ENCODE measurements around the gene RBBP6.
"Not testable (repeated sequence)": the region's sequence is repeated elsewhere in the genome, so short reads cannot be mapped to it uniquely, and the experiment has no call there.

Gene RBBP6

DNA sequence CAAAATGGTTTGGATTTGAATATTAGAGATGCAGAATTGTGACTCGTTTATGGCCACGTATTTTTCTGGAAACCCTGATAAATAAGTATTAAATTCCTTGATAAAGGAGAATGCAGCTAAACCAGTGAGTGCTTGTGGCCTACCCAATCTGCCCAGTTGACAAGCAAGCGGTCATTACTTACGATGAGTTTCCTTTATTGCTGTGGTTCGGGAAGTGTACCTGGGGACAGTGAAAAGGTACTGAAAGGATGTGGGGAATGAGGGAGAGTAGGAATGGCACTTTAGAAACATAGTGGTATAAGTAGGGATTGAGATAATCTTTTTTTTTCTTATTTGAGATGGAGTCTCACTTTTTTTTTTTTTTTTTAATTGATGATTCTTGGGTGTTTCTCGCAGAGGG, 33.8 kb downstream of the RBBP6 start:
- DNase-seq: no peak

DNA sequence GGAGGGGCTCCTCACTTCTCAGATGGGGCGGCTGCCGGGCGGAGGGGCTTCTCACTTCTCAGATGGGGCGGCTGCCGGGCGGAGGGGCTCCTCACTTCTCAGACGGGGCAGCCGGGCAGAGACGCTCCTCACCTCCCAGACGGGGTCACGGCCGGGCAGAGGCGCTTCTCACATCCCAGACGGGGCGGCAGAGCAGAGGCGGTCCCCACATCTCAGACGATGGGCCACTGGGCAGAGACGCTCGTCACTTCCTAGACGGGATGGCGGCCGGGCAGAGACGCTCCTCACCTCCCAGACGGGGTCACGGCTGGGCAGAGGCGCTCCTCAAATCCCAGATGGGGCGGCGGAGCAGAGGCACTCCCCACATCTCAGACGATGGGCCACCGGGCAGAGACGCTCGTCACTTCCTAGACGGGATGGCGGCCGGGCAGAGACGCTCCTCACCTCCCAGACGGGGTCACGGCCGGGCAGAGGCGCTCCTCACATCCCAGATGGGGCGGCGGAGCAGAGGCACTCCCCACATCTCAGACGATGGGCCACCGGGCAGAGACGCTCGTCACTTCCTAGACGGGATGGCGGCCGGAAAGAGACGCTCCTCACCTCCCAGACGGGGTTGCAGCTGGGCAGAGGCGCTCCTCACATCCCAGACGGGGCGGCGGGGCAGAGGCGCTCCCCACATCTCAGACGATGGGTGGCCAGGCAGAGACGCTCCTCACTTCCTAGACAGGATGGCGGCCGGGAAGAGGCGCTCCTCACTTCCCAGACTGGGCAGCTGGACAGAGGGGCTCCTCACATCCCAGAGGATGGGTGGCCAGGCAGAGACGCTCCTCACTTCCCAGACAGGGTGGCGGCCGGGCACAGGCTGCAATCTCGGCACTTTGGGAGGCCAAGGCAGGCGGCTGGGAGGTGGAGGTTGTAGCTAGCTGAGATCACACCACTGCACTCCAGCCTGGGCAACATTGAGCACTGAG, 35.4 kb downstream of the RBBP6 start:
- not testable (repeated sequence) for DNase-seq

DNA sequence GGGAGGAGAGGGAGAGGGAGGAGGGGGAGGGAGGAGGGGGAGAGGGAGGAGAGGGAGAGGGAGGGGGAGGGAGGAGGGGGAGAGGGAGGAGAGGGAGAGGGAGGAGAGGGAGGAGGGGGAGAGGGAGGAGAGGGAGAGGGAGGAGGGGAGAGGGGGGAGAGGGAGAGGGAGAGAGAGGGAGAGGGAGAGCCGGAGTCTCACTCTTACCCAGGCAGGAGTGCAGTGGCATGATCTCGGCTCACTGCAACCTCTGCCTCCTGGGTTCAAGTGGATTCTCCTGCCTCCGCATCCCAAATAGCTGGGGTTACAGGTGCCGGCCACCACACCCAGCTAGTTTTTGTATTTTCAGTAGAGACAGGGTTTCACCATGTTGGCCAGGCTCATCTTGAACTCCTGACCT, 36.4 kb downstream of the RBBP6 start:
- not testable (repeated sequence) for DNase-seq

DNA sequence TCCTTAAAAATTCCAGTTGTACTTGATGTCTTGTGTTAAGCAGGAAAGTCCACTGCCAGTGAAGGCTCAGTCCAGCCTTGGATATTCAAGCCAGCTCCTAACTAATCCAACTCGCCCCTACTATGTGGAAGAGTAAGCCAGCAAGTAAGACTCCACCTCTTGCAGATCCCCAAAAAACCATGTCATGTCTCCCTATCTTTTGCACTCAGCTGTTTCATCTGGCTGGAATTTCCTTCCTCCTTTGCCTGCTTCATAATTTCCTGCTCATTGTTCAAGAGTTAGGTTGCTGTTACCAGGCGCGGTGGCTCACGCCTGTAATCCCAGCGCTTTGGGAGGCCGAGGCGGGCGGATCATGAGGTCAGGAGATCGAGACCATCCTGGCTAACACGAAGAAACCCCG, 37.8 kb downstream of the RBBP6 start:
- DNase-seq: no peak

DNA sequence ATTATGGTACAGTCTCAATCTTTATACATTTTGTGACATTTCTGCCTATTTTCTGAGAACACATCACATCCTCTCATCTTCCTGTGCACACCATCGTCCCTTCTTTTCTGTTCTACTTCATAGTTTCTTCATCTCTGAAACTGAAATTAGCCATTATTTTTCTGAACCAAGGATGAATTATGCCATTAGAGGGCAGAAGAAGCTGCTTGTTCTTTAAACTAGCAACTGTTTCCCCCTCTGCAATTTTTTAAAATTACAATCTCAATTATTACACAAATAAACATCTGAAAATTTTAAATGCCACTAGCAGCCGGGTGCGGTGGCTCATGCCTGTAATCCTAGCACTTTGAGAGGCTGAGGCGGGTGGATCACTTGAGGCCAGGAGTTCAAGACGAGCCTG, 41.3 kb downstream of the RBBP6 start:
- DNase-seq: no peak

DNA sequence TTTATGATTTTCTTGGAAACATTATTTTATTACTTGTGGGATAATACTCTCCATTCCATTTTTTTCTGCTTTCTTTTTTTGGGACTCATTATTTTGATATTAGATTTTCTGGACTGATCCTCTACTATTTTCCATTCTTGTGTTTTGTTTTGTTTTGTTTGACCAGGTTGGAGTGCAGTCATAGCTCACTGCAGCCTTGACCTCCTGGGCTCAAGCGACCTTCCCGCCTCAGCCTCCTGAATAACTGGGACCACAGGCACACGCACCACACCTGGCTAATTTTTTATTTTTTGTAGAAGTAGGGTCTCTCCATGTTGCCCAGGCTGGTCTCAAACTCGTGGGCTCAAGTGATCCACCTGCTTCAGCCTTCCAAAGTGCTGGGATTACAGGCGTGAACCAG, 44.1 kb downstream of the RBBP6 start:
- DNase-seq: no peak

DNA sequence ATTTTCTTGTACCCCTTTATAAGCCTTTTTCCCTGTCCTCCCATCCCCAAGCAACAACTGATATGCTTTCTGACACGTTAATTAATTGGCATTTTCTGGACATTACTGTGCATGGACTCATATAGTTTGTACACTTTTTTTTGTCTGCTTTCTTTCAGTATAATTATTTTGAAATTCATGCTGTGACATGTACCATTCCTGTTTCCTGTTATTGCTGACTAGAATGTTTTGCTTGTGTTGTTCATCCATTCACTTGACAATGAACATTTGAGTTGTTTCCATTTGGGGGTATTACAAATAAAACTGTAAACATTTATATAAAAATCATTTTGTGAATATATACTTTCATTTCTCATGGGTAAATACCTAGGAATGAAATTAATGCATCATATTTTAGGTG, 50.6 kb downstream of the RBBP6 start:
- DNase-seq: no peak

DNA sequence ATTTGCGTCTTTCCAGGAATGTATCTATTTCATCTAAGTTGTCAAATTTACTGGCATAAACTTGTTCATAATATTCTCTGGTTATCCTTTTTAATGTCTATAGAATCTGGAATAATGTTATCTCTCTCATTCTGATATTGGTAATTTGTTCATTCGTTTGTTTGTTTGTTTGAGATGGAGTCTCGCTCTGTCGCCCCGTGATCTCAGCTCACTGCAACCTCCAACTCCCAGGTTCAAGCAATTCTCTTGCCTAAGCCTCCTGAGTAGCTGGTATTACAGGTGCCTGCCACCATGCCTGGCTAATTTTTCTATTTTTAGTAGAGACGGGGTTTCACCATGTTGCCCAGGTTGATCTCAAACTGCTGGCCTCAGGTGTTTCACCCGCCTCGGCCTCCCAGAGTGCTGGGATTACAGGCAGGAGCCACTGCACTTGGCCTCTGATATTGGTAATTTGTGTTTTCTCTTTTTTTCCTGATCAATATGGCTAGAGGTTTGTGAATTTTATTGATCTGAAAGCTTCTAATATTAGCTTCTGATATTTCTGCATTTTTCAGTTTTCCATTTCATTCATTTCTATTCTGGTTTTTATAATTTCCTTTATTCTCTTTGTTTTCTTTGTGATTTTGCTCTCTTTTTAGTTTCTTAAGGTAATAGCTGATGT, 59.5 kb downstream of the RBBP6 start:
- DNase-seq: no peak

DNA sequence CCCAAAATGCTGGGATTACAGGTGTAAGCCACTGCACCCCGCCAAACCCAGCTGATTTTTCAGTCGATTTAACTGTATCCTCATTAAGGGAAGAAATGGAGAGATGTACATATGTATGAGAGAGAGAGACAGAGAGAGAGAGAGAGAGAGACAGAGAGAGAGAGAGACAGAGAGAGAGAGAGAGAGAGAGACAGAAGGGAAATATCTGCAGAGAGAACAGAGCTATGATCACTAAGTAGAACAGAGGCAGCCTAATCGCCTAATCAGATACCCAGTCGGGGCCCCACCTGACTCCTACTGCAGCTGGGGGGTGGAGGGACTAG, 70.0 kb downstream of the RBBP6 start:
- no peak for DNase-seq

DNA sequence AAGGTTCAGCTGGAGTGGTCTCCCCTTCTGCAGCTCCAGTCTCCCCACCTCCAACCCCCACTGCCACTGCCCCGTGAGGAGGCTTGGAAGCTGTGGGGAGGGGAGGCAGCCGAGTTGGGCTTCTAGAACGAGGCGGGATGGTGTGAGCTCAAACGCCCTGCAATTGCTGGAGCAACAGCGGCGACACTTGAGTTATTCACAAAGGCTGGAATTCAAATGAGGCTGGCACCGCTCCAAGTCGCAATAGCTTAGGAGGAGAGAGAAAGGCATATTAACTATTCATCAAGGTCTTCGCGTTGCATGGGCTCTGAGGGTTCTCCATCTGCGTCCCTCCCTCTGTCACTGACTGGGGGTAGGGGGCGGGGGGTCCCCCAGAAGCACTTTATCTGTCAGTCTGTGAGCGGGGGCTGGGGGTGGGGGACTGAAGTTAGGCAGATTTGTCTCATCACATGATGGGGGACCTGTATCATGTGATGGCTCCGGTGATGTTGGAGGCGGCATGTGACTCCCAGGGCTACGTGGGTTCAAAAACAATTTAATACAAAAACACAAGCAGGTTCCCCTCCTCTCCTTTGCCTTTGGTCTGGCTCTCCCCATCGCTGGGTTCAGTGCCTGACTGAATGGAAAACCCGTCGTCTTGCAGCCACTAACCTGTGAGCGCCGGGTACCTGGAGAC, 70.5 kb downstream of the RBBP6 start:
- DNase-seq: no peak

DNA sequence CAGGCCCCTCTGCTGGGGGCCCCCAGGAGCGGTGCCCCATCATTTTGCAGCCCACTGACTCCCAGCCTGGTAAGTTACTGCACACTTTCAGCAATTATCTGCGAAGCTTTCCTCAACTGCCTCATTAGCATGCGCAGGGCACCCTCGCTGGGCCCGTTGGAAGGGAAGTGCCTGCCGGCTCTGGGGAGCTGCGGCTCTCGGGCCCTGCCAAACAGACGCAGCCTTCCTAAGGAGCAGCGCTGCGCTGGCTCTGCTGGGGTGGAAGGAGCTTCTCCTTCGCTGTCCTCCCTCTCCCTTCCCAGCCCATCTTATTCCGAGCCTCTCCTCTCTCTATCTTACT, 71.0 kb downstream of the RBBP6 start:
- DNase-seq: no peak

DNA sequence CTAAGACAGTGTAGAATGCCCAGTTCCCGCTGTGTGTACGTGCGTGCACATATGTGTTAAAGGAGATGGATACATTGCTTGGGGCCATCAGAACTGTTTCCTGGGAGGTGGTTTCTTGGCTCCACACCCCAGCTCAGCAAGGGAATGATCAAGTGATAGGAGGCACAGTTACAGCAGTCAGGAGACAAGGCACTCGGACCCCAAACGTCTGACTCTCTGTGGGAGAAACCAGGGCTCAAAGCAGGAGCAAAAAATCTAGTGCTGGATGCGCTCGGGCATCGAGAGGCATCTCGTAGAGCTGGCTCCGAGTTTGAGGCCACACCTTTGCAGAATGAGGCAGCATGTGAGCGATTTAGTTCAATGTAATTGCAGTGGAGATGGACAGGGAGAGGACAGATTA, 71.9 kb downstream of the RBBP6 start:
- DNase-seq: no peak

DNA sequence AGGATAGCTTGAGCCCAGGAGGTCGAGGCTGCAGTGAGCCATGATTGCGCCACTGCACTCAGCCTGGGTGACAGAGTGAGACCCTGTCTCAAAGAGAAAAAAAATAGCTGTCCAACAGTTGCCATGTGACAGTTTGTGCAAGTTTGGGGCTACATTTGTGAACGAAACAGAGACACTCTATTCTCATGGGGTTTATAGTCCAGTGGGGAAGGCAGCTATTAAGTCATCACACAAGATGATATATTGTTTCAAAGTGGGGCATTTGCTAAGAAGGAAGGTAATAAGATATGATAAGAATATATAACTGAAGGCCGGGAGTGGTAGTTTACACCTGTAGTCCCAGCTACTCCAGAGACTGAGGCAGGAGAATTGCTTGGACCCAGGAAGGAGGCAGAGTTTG, 73.3 kb downstream of the RBBP6 start:
- DNase-seq: no peak

DNA sequence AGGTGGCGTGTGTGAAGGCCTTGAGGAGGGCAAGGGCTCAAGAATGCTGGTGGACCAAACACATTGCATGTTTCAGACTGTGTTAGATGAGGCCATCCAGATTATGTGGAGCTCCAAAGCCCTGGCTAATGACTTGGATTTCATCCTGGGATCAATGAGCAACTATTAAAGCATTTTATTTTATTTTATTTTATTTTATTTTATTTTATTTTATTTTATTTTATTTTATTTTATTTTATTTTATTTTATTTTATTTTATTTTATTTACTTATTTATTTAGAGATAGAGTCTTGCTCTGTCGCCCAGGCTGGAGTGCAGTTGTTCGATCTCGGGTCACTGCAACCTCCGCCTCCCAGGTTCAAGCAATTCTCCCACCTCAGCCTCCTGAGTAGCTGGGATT, 73.9 kb downstream of the RBBP6 start:
- DNase-seq: not testable (repeated sequence)

DNA sequence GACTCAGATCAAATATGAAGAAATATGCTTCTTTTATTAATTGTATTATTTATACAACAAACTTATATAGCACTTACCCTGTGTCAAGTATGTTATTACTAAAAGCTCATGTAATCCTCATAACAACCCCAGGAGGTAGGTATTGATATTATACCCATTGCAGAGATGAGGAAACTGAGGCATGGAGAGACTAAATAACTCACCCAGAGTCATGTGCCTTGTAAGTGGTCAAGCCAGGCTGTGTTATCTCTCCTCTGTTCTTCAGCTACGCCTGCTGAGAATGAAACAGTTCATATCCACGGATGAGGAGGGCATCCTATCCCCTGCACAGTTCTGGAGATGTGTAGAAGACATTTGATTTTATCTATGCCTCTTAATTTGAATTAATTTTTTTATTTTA, 78.1 kb downstream of the RBBP6 start:
- no peak for DNase-seq
